NAMALWA (cell line): ENCODE data around the gene PIK3C3.

Experiments
- DNase-seq: peaks from one replicate; pipeline ENCODE4 v3.0.0-alpha.2; 2015; ENCODE audit warnings: low spot score

PIK3C3 gene

DNA sequence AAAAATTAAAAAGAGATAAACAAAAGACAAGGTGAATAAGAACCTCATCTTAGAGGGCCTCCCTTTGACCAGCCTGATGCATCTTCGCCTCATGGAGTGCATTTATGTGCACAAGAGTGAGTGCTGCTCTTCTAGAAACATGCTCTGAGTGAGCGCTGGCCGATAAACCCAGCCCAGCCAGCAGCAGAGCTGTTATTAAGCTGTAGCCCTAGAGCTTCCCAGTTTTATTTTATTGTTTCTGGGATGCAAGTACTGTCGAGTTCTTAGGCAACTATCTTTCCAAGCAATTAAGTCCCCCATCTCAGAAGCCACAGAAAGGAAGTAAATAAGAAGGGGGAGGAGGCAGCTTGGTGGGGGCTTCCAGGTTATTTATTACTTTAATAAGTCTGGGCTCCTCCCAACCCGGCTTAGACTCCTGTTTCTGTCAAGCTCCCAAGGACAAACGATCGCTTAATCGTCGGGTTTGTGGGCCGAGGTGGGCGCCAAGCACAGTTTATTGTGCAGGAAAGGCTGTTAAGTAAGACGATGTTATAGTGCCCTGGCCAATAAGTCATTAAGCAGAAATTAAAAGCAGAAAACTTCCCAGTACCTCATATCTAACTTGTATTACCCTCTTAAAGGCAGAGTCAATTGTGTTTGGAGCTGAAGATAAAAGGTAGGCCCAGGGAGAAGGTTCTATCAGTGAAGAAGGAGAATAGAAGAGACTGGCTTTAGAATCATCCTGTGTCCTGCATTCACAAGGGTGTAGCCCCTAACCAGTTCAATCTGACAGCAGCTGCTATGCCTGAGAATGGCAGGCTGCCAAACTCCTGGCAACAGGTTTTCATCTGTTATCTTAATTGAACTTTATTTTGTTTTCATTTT, 176.3 kb downstream of the PIK3C3 start:
- no peak for DNase-seq

DNA sequence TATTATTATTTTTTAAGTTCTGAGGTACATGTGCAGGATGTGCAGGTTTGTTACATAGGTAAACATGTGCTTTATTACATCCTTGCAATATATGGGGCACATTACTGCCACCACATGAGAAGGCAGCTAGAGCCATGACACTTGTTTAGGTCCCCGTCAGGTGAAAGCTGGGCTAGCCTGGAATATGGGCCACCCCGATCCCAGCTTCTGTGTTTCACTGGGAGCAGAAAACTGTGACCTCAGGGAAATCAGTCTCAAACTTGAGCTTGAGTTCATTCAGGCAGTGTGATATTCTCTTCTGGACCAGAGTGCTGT, 176.9 kb downstream of the PIK3C3 start:
- DNase-seq, result no peak
